MCF 10A (cell line): ENCODE measurements around the gene ARPC5. TPM values are rescaled to one million over a fixed set of nuclear protein-coding genes. Genes with fewer than 3 reads are reported as not detected.
"Not testable (repeated sequence)": the region's sequence is repeated elsewhere in the genome, so short reads cannot be mapped to it uniquely, and the experiment has no call there.

Experiments
- BruUV-seq: library from RNA; stranded (reverse); fragments of 400-500 nt; replicated peaks from 2 replicates; lab custom pipeline; 2021; lab: Mats Ljungman, UMichigan
- CTCF ChIA-PET: fragments of 300-600 bp; sonication (Branson Sonifier 250); formaldehyde crosslinking; extraction: SDS; loops from one replicate; lab custom pipeline; 2021; ENCODE audit warnings: antibody characterized with exemption, inconsistent platforms; lab: Yijun Ruan, JAX
- POLR2A ChIA-PET: fragments of 300-600, 350-650 bp; sonication (Branson Sonifier 250); formaldehyde crosslinking; extraction: SDS; loops from one replicate; lab custom pipeline; 2020; ENCODE audit warnings: antibody characterized with exemption, inconsistent platforms; lab: Yijun Ruan, JAX
- DNase-seq: peaks from one replicate; pipeline ENCODE4 v3.0.0-alpha.2; 2018; ENCODE audit not compliant: unreplicated experiment
- H3K27ac Mint-ChIP-seq: one replicate; pipeline ENCODE4 v1.8.0; 2022; ENCODE audit warnings: mild to moderate bottlenecking, low read depth, mixed read lengths; ENCODE audit not compliant: unreplicated experiment
- H3K27me3 Mint-ChIP-seq: one replicate; pipeline ENCODE4 v1.8.0; 2022; ENCODE audit warnings: mixed read lengths; ENCODE audit not compliant: insufficient read depth, unreplicated experiment
- H3K36me3 Mint-ChIP-seq: one replicate; pipeline ENCODE4 v1.8.0; 2022; ENCODE audit warnings: mild to moderate bottlenecking, moderate library complexity, mixed read lengths; ENCODE audit not compliant: insufficient read depth, unreplicated experiment
- H3K4me1 Mint-ChIP-seq: one replicate; pipeline ENCODE4 v1.8.0; 2022; ENCODE audit warnings: mixed read lengths; ENCODE audit not compliant: insufficient read depth, unreplicated experiment
- H3K4me3 Mint-ChIP-seq: one replicate; pipeline ENCODE4 v1.8.0; 2022; ENCODE audit warnings: mild to moderate bottlenecking, moderate library complexity, mixed read lengths; ENCODE audit not compliant: unreplicated experiment
- H3K9me3 Mint-ChIP-seq: one replicate; pipeline ENCODE4 v1.8.0; 2022; ENCODE audit warnings: mixed read lengths; ENCODE audit not compliant: unreplicated experiment
- CTCF ChIP-seq: fragments of 200-600 bp; IDR thresholded peaks from one replicate; pipeline ENCODE4 v1.8.0; 2022; ENCODE audit warnings: antibody characterized with exemption, mild to moderate bottlenecking; ENCODE audit not compliant: unreplicated experiment
- intact Hi-C: fragments of 100-400 bp; cut with micrococcal nuclease; formaldehyde crosslinking; loops from 2 replicates; pipeline ENCODE4 v1.14.1; 2022
- total RNA-seq: library from RNA; stranded (reverse); gene quantifications from 2 replicates; pipeline ENCODE4 v1.2.3, GENCODE V29; 2022

The ARPC5 gene
- total RNA-seq, 1 experiment from 2014 or later: 195 TPM

GRCh38 chr1:183619781-183620180 is 15.8 kb downstream of the ARPC5 start:
- H3K36me3 Mint-ChIP-seq: peaks cover 25% of the 10 kb centered on the region
- TF ChIP-seq CTCF: no peak
- peak overlapping the region; percentile 78 for H3K27ac Mint-ChIP-seq
- intact Hi-C loops: loop anchor here (5.0 kb wide), 1 partner anchor 657 kb away; no protein-coding TSS in a partner anchor
- BruUV-seq: no TSS peak
- POLR2A ChIA-PET: interaction anchor here (0.6 to 6.8 kb wide), 12 partner anchors 9 to 657 kb away, joined by 3 to 67 read pairs (median 4); partner anchors contain the start of genes ARPC5 and SMG7
- no peaks in the 10 kb centered on the region for H3K27me3 Mint-ChIP-seq
- CTCF ChIA-PET: interaction anchor here (0.8 to 3.4 kb wide), 7 partner anchors 8 to 340 kb away, joined by 3 to 24 read pairs (median 3); no protein-coding TSS in a partner anchor
- no peak overlapping the region for H3K4me3 Mint-ChIP-seq
- H3K4me1 Mint-ChIP-seq: peaks cover 47% of the 10 kb centered on the region
- no peak for DNase-seq
- H3K9me3 Mint-ChIP-seq: no peaks in the 10 kb centered on the region

GRCh38 chr1:183618202-183618601 is 17.4 kb downstream of the ARPC5 start:
- CTCF ChIA-PET, intact Hi-C loops, H3K27ac Mint-ChIP-seq, DNase-seq, H3K27me3 Mint-ChIP-seq, H3K4me3 Mint-ChIP-seq, BruUV-seq, H3K9me3 Mint-ChIP-seq, H3K36me3 Mint-ChIP-seq: not testable (repeated sequence)
- POLR2A ChIA-PET: interaction anchor here (0.7 to 6.8 kb wide), 2 partner anchors 9 to 15 kb away, joined by 3 to 67 read pairs; partner anchors contain the start of gene ARPC5
- peaks cover 49% of the 10 kb centered on the region for H3K4me1 Mint-ChIP-seq

- H3K36me3 Mint-ChIP-seq, POLR2A ChIA-PET, H3K9me3 Mint-ChIP-seq, BruUV-seq, H3K27me3 Mint-ChIP-seq, H3K4me3 Mint-ChIP-seq, intact Hi-C loops, DNase-seq: not testable (repeated sequence)
- peaks cover 45% of the 10 kb centered on the region for H3K4me1 Mint-ChIP-seq
- H3K27ac Mint-ChIP-seq: peak overlapping the region; percentile 42
- CTCF ChIA-PET: interaction anchor here (0.7 to 0.8 kb wide), 2 partner anchors 42 to 397 kb away, joined by 3 read pairs; no protein-coding TSS in a partner anchor
Measured at GRCh38 chr1:183612975-183613374, 22.6 kb downstream of the ARPC5 start.

GRCh38 chr1:183612407-183612806 is 23.2 kb downstream of the ARPC5 start:
- Mint-ChIP-seq H3K27me3 (no peaks in the 10 kb centered on the region), H3K4me1 (peaks cover 44% of the 10 kb centered on the region), H3K4me3 (no peak overlapping the region), H3K27ac (no peak overlapping the region), H3K36me3 (no peaks in the 10 kb centered on the region), H3K9me3 (no peaks in the 10 kb centered on the region)
- no peak for DNase-seq
- intact Hi-C loops: no loop called here
- CTCF ChIA-PET: interaction anchor here (0.7 to 0.8 kb wide), 2 partner anchors 43 to 397 kb away, joined by 3 read pairs; no protein-coding TSS in a partner anchor
- no peak for TF ChIP-seq CTCF
- no TSS peak for BruUV-seq
- POLR2A ChIA-PET: interaction anchor here (0.7 kb wide), 1 partner anchor 22 kb away, joined by 3 read pairs; no protein-coding TSS in a partner anchor

GRCh38 chr1:183611021-183611420 is 24.6 kb downstream of the ARPC5 start:
- H3K9me3 Mint-ChIP-seq: no peaks in the 10 kb centered on the region
- peaks cover 36% of the 10 kb centered on the region for H3K4me1 Mint-ChIP-seq
- TF ChIP-seq CTCF: no peak
- H3K27me3 Mint-ChIP-seq: no peaks in the 10 kb centered on the region
- H3K27ac Mint-ChIP-seq: no peak overlapping the region
- POLR2A ChIA-PET: interaction anchor here (1.2 to 4.0 kb wide), 3 partner anchors 9 to 41 kb away, joined by 4 to 25 read pairs (median 8); no protein-coding TSS in a partner anchor
- intact Hi-C loops: no loop called here
- H3K36me3 Mint-ChIP-seq: no peaks in the 10 kb centered on the region
- DNase-seq: no peak
- no TSS peak for BruUV-seq
- CTCF ChIA-PET: interaction anchor here (0.6 to 4.5 kb wide), 10 partner anchors 9 to 305 kb away, joined by 3 to 33 read pairs (median 6); no protein-coding TSS in a partner anchor
- H3K4me3 Mint-ChIP-seq: no peak overlapping the region
